Loucy (cell line): Measurements from ENCODE around the gene CISD1.

Experiments used
- H2AFZ ChIP-seq: fragments of 200-600 bp; sonication (generic); 2 replicates; pipeline ENCODE4 v1.6.0; 2016; ENCODE audit warnings: antibody characterized with exemption, mild to moderate bottlenecking, low read length, moderate library complexity
- H3F3A ChIP-seq: fragments of 200-600 bp; 2 replicates; pipeline ENCODE4 v1.6.0; 2016; ENCODE audit warnings: antibody characterized with exemption, low read depth, mild to moderate bottlenecking
- H3K27me3 ChIP-seq: fragments of 200-600 bp; sonication (generic); 2 replicates; pipeline ENCODE4 v1.6.1; 2014; ENCODE audit warnings: low read length, mild to moderate bottlenecking; ENCODE audit not compliant: insufficient read depth, poor library complexity, severe bottlenecking
- H3K36me3 ChIP-seq: fragments of 200-600 bp; sonication (generic); 2 replicates; pipeline ENCODE4 v1.6.1; 2016; ENCODE audit warnings: low read length; ENCODE audit not compliant: insufficient read depth
- H3K4me1 ChIP-seq: fragments of 200-600 bp; sonication (generic); 2 replicates; pipeline ENCODE4 v1.5.1; 2014; ENCODE audit warnings: low read length, mild to moderate bottlenecking; ENCODE audit not compliant: insufficient read depth, poor library complexity, severe bottlenecking
- H3K4me2 ChIP-seq: fragments of 200-600 bp; sonication (generic); 2 replicates; pipeline ENCODE4 v1.6.0; 2014; ENCODE audit warnings: antibody characterized with exemption, low read length, low read depth, mild to moderate bottlenecking; ENCODE audit not compliant: poor library complexity, severe bottlenecking
- H3K4me3 ChIP-seq: fragments of 200-600 bp; sonication (generic); 2 replicates; pipeline ENCODE4 v1.5.1; 2014; ENCODE audit warnings: low read length, mild to moderate bottlenecking, mixed read lengths; ENCODE audit not compliant: poor library complexity, severe bottlenecking
- H3K79me2 ChIP-seq: fragments of 200-600 bp; sonication (generic); 2 replicates; pipeline ENCODE4 v1.6.1; 2014; ENCODE audit warnings: low read length; ENCODE audit not compliant: insufficient read depth
- H3K9ac ChIP-seq: fragments of 200-600 bp; sonication (generic); 2 replicates; pipeline ENCODE4 v1.6.0; 2014; ENCODE audit warnings: mild to moderate bottlenecking, low read depth, low read length, moderate library complexity; ENCODE audit not compliant: poor library complexity, severe bottlenecking
- H3K9me2 ChIP-seq: fragments of 200-600 bp; sonication (generic); replicated peaks from 2 replicates; pipeline ENCODE4 v1.6.1; 2016; ENCODE audit warnings: low read depth, low read length, mixed read lengths
- H3K9me3 ChIP-seq: fragments of 200-600 bp; sonication (generic); 2 replicates; pipeline ENCODE4 v1.6.1; 2014; ENCODE audit warnings: mild to moderate bottlenecking, antibody characterized with exemption, low read length, low read depth; ENCODE audit not compliant: insufficient read depth
- H4K20me1 ChIP-seq: fragments of 200-600 bp; sonication (generic); 2 replicates; pipeline ENCODE4 v1.6.0; 2014; ENCODE audit warnings: antibody characterized with exemption, low read length, mild to moderate bottlenecking; ENCODE audit not compliant: insufficient read depth, poor library complexity, severe bottlenecking
- EZH2phosphoT487 ChIP-seq: fragments of 200-600 bp; IDR thresholded peaks from 2 replicates; pipeline ENCODE4 v1.6.1; 2018; ENCODE audit warnings: antibody characterized with exemption, mild to moderate bottlenecking, moderate library complexity, borderline replicate concordance
- TF ChIP-seq, protein P1 (sequence below): fragments of 200-600 bp; sonication (generic); conservative IDR thresholded peaks from 2 replicates; pipeline ENCODE4 v1.5.1; 2014; ENCODE audit warnings: mild to moderate bottlenecking, antibody characterized with exemption, low read length

Gene CISD1

DNA sequence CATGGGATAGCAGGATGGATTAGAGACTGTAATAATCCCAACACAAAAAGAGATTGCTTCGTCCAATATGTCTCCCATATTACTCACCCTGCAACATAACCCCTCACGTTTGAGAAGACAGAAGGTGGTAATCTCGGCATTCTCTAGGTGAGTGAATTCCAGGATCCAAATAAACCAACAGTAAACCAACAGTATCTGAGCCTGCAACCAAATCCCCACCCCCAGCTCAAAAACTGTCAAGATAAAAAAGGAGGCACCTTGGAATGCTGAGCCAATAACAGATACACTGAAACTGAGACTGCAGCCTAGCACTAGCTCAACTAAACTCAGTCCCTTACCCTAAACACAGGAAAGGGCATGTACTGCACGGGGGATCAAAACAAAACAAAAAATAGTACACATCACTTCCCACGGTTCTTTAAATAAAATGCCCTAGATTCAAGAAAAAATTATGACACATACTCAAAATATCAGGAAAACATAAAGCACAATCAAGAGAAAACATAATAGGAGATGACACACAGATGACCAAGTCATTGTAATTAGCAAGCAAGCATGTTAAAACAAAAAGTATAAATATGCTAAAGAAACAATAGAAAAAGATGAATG is 29.3 kb upstream of the CISD1 start:
- peaks cover 35% of the 10 kb centered on the region; the same call in 1 of the 2 replicates for H3K79me2 ChIP-seq

DNA sequence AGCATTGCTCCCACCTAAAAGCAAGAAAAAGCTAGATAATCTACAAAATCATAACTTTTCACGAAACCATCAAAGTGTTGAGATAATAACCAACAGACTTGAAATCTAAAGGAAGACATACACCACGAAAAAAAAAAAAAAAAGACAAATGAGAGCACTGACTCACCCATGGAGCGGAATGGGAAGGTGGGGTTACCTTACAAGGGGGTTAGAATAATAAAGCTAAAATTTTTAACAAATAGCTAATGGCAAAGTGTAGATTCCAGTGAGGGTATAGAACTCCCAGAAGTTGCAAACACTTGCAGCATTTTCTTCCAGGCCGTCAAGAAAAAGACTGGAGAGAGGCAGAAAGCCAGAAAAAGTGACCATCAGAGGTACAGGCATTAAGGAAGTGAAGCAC is 28.4 kb upstream of the CISD1 start:
- H3K36me3 ChIP-seq, result peaks cover 20% of the 10 kb centered on the region; the same call in 1 of the 2 replicates
- H3K4me2 ChIP-seq, result peak overlapping the region; percentile 39
- H3K9me3 ChIP-seq, result no peaks in the 10 kb centered on the region
- no peaks in the 10 kb centered on the region for H3K9me2 ChIP-seq
- no peak overlapping the region for H2AFZ ChIP-seq
- TF ChIP-seq, protein P1, sequence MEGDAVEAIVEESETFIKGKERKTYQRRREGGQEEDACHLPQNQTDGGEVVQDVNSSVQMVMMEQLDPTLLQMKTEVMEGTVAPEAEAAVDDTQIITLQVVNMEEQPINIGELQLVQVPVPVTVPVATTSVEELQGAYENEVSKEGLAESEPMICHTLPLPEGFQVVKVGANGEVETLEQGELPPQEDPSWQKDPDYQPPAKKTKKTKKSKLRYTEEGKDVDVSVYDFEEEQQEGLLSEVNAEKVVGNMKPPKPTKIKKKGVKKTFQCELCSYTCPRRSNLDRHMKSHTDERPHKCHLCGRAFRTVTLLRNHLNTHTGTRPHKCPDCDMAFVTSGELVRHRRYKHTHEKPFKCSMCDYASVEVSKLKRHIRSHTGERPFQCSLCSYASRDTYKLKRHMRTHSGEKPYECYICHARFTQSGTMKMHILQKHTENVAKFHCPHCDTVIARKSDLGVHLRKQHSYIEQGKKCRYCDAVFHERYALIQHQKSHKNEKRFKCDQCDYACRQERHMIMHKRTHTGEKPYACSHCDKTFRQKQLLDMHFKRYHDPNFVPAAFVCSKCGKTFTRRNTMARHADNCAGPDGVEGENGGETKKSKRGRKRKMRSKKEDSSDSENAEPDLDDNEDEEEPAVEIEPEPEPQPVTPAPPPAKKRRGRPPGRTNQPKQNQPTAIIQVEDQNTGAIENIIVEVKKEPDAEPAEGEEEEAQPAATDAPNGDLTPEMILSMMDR, result no peak
- TF ChIP-seq EZH2phosphoT487, result no peak
- H3K9ac ChIP-seq, result no peak overlapping the region
- H3K4me3 ChIP-seq, result no peak overlapping the region
- H3F3A ChIP-seq, result no peaks in the 10 kb centered on the region
- no peaks in the 10 kb centered on the region for H3K27me3 ChIP-seq
- H4K20me1 ChIP-seq, result peaks cover 8% of the 10 kb centered on the region
- peaks cover 38% of the 10 kb centered on the region; the same call in 1 of the 2 replicates for H3K79me2 ChIP-seq
- peaks cover 8% of the 10 kb centered on the region for H3K4me1 ChIP-seq

More for the DNA sequence above, 29.3 kb upstream of the CISD1 start:
- no peak overlapping the region for H2AFZ ChIP-seq
- H3K4me3 ChIP-seq, result no peak overlapping the region
- no peaks in the 10 kb centered on the region for H3F3A ChIP-seq
- no peak overlapping the region for H3K9ac ChIP-seq
- H3K9me3 ChIP-seq, result no peaks in the 10 kb centered on the region
- H3K4me1 ChIP-seq, result peaks cover 8% of the 10 kb centered on the region
- TF ChIP-seq, protein P1, result no peak
- no peak for TF ChIP-seq EZH2phosphoT487
- peaks cover 24% of the 10 kb centered on the region; the same call in 1 of the 2 replicates for H3K36me3 ChIP-seq
- no peaks in the 10 kb centered on the region for H3K27me3 ChIP-seq
- H3K4me2 ChIP-seq, result no peak overlapping the region
- H3K9me2 ChIP-seq, result no peaks in the 10 kb centered on the region
- peaks cover 8% of the 10 kb centered on the region for H4K20me1 ChIP-seq

DNA sequence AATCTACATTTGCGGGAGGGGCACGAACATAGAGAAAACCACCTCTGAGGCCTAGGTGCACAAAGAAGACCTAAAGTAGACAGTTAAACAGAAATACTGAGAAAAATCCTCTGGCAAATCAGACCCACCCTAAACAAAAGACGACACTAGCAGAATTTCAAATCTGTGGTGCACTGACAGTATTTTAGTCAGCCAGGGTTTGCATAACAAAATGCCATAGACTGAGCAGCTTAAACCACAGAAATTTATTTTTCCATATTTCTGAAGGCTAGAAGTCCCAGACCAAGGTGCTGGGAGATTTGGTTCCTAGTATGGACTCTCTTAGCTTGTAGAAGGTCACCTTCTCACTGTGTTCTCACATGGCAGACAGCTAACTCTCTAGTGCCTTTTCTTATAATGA is 27.6 kb upstream of the CISD1 start:
- Histone ChIP-seq H4K20me1 (peaks cover 8% of the 10 kb centered on the region), H3K9ac (no peak overlapping the region), H3F3A (no peaks in the 10 kb centered on the region), H3K36me3 (peaks cover 12% of the 10 kb centered on the region; the same call in 1 of the 2 replicates), H3K9me2 (no peaks in the 10 kb centered on the region), H3K27me3 (no peaks in the 10 kb centered on the region), H2AFZ (no peak overlapping the region), H3K4me3 (no peak overlapping the region), H3K4me2 (peak overlapping the region; percentile 39), H3K79me2 (peaks cover 38% of the 10 kb centered on the region; the same call in 1 of the 2 replicates), H3K4me1 (peaks cover 8% of the 10 kb centered on the region), H3K9me3 (no peaks in the 10 kb centered on the region)
- no peak for TF ChIP-seq EZH2phosphoT487
- TF ChIP-seq, protein P1, result no peak
